OCI-LY1 (cell line): Measurements from ENCODE around the gene NCAM1.

Experiments used
- H2AFZ ChIP-seq: fragments of 200-600 bp; sonication (generic), shearing (Covaris generic); 2 replicates; pipeline ENCODE4 v1.6.0; 2014; ENCODE audit warnings: antibody characterized with exemption, mild to moderate bottlenecking, low read length
- H3F3A ChIP-seq: fragments of 200-600 bp; sonication (generic), shearing (Covaris generic); 2 replicates; pipeline ENCODE4 v1.6.0; 2014; ENCODE audit warnings: mild to moderate bottlenecking, antibody characterized with exemption, low read length, moderate library complexity; ENCODE audit not compliant: insufficient read depth
- H3K27ac ChIP-seq: fragments of 200-600 bp; sonication (generic); 2 replicates; pipeline ENCODE4 v1.5.1; 2014; ENCODE audit warnings: low read length, mixed run types, mild to moderate bottlenecking, low read depth; ENCODE audit not compliant: poor library complexity, severe bottlenecking
- H3K27me3 ChIP-seq: fragments of 200-600 bp; sonication (generic); 2 replicates; pipeline ENCODE4 v1.6.0; 2014; ENCODE audit warnings: antibody characterized with exemption, mild to moderate bottlenecking, low read length, moderate library complexity; ENCODE audit not compliant: insufficient read depth
- H3K36me3 ChIP-seq: fragments of 200-600 bp; sonication (generic); 2 replicates; pipeline ENCODE4 v1.6.1; 2014; ENCODE audit warnings: mild to moderate bottlenecking, antibody characterized with exemption, low read length, moderate library complexity, mixed read lengths; ENCODE audit not compliant: insufficient read depth
- H3K4me1 ChIP-seq: fragments of 200-600 bp; sonication (generic); 2 replicates; pipeline ENCODE4 v1.5.1; 2014; ENCODE audit warnings: mild to moderate bottlenecking, low read length, moderate library complexity; ENCODE audit not compliant: insufficient read depth, severe bottlenecking
- H3K4me2 ChIP-seq: fragments of 200-600 bp; sonication (generic), shearing (Covaris generic); 2 replicates; pipeline ENCODE4 v1.6.1; 2014; ENCODE audit warnings: low read length
- H3K4me3 ChIP-seq: fragments of 200-600 bp; sonication (generic); 2 replicates; pipeline ENCODE4 v1.5.1; 2014; ENCODE audit warnings: low read length, low read depth, mild to moderate bottlenecking, mixed read lengths; ENCODE audit not compliant: poor library complexity, severe bottlenecking
- H3K79me2 ChIP-seq: fragments of 200-600 bp; shearing (Covaris generic); 2 replicates; pipeline ENCODE4 v1.6.1; 2016; ENCODE audit warnings: mixed run types, low read length, mixed read lengths; ENCODE audit not compliant: insufficient read depth
- H3K9ac ChIP-seq: fragments of 200-600 bp; sonication (generic), shearing (Covaris generic); 2 replicates; pipeline ENCODE4 v1.6.1; 2014; ENCODE audit warnings: mild to moderate bottlenecking, low read length, mixed read lengths
- H3K9me2 ChIP-seq: fragments of 200-600 bp; sonication (generic), shearing (Covaris generic); 2 replicates; pipeline ENCODE4 v1.6.1; 2014; ENCODE audit warnings: low read depth, mild to moderate bottlenecking, low read length, mixed read lengths
- H3K9me3 ChIP-seq: fragments of 200-600 bp; shearing (Covaris generic); 2 replicates; pipeline ENCODE4 v1.6.1; 2014; ENCODE audit warnings: low read length, mixed read lengths
- H4K20me1 ChIP-seq: fragments of 200-600 bp; sonication (generic), shearing (Covaris generic); 2 replicates; pipeline ENCODE4 v1.6.0; 2016; ENCODE audit warnings: mild to moderate bottlenecking, low read length; ENCODE audit not compliant: insufficient read depth
- EZH2 ChIP-seq: fragments of 200-600 bp; sonication (generic), shearing (Covaris generic); IDR thresholded peaks from 2 replicates; pipeline ENCODE4 v1.8.0; 2017; ENCODE audit warnings: borderline replicate concordance, mixed run types, mild to moderate bottlenecking, antibody characterized with exemption, low read length, moderate library complexity, mixed read lengths
- TF ChIP-seq, protein P1 (sequence below): fragments of 200-600 bp; sonication (generic), shearing (Covaris generic); IDR thresholded peaks from 2 replicates; pipeline ENCODE4 v1.5.1; 2017; ENCODE audit warnings: mild to moderate bottlenecking, antibody characterized with exemption, low read length, moderate library complexity, mixed read lengths

Gene NCAM1

DNA sequence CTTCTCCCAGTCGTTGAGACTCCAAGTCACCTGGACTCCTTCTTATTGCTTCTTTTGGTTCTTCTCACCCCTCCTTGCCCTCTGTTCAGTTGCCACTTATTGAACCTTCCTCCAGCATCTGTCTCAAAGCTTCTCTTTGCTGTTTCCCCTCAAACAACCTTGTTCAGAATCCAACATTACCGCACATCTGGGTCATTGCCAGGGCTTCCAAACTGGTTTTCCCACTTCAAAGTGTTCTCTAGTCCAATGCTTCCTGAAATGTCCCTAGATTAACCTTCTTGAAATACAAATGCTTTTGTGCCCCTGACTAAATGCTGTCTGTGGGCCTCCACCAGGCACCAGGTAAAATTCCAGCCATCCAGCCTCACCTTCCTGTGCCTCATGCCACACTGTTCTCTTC lies 252.3 kb downstream of the NCAM1 start:
- H3K4me1 ChIP-seq: no peaks in the 10 kb centered on the region
- H3K9me3 ChIP-seq: no peaks in the 10 kb centered on the region
- H3K9ac ChIP-seq: no peak overlapping the region
- no peak overlapping the region for H3K4me3 ChIP-seq
- TF ChIP-seq, protein P1, sequence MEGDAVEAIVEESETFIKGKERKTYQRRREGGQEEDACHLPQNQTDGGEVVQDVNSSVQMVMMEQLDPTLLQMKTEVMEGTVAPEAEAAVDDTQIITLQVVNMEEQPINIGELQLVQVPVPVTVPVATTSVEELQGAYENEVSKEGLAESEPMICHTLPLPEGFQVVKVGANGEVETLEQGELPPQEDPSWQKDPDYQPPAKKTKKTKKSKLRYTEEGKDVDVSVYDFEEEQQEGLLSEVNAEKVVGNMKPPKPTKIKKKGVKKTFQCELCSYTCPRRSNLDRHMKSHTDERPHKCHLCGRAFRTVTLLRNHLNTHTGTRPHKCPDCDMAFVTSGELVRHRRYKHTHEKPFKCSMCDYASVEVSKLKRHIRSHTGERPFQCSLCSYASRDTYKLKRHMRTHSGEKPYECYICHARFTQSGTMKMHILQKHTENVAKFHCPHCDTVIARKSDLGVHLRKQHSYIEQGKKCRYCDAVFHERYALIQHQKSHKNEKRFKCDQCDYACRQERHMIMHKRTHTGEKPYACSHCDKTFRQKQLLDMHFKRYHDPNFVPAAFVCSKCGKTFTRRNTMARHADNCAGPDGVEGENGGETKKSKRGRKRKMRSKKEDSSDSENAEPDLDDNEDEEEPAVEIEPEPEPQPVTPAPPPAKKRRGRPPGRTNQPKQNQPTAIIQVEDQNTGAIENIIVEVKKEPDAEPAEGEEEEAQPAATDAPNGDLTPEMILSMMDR: no peak
- no peak for TF ChIP-seq EZH2
- H4K20me1 ChIP-seq: no peaks in the 10 kb centered on the region
- H3K36me3 ChIP-seq: no peaks in the 10 kb centered on the region
- no peaks in the 10 kb centered on the region for H3K79me2 ChIP-seq
- no peaks in the 10 kb centered on the region for H3F3A ChIP-seq
- H3K27me3 ChIP-seq: no peaks in the 10 kb centered on the region
- no peak overlapping the region for H2AFZ ChIP-seq
- H3K27ac ChIP-seq: no peak overlapping the region
- no peak overlapping the region for H3K4me2 ChIP-seq
- H3K9me2 ChIP-seq: no peaks in the 10 kb centered on the region

DNA sequence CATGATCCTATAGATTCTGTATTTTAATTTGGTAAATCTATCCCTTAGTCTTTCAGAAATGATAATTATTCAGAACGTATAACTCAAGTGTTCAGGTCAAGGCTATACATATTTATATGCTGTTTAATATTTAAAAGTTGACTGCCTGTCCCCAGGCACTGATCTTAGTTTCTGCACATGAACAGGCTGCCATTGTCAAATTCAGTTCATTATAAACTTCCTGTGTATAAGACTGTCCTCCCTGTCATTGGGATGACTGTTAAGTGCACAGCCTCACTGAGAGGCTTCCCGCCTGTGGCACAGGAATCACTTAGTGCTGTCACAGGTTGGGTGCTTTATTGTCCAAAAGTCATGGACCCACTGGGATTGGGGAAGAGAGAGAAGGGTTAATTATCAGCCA lies 261.0 kb downstream of the NCAM1 start:
- H2AFZ ChIP-seq: no peak overlapping the region
- H3K9ac ChIP-seq: no peak overlapping the region
- H3K27me3 ChIP-seq: no peaks in the 10 kb centered on the region; the same call in 1 of the 2 replicates
- no peaks in the 10 kb centered on the region for H3K79me2 ChIP-seq
- H3K4me3 ChIP-seq: no peak overlapping the region
- H3K9me2 ChIP-seq: no peaks in the 10 kb centered on the region
- no peaks in the 10 kb centered on the region for H3K4me1 ChIP-seq
- H3K27ac ChIP-seq: no peak overlapping the region
- H3K9me3 ChIP-seq: no peaks in the 10 kb centered on the region
- no peaks in the 10 kb centered on the region for H4K20me1 ChIP-seq
- H3K36me3 ChIP-seq: no peaks in the 10 kb centered on the region
- no peaks in the 10 kb centered on the region for H3F3A ChIP-seq
- no peak overlapping the region for H3K4me2 ChIP-seq
- no peak for TF ChIP-seq EZH2
- TF ChIP-seq, protein P1: no peak

DNA sequence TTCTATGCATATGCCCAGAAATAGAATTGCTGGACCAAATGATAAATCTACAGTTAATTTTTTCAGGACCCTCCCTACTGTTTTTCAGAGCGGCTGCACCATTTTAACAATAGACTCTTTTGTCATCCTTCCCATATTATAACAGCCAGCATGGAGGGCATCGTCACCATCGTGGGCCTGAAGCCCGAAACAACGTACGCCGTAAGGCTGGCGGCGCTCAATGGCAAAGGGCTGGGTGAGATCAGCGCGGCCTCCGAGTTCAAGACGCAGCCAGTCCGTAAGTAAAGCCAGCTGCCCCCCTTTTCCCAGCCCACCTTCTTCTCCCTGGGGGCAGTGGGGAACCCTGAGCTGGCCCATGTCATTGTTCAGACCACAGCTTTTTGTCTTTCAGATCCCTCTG lies 273.7 kb downstream of the NCAM1 start:
- Histone ChIP-seq H3K27me3 (no peaks in the 10 kb centered on the region), H2AFZ (no peak overlapping the region), H3K79me2 (no peaks in the 10 kb centered on the region), H3K9me3 (no peaks in the 10 kb centered on the region), H3K27ac (no peak overlapping the region), H3K9ac (no peak overlapping the region), H3K4me3 (no peak overlapping the region), H3K4me2 (no peak overlapping the region), H3K4me1 (no peaks in the 10 kb centered on the region), H3K9me2 (no peaks in the 10 kb centered on the region), H4K20me1 (no peaks in the 10 kb centered on the region), H3F3A (no peaks in the 10 kb centered on the region), H3K36me3 (no peaks in the 10 kb centered on the region)
- TF ChIP-seq, protein P1: no peak
- TF ChIP-seq EZH2: no peak
